ENCODE data around the gene FBN2. TPM values are rescaled to one million over a fixed set of nuclear protein-coding genes. Genes with fewer than 3 reads are reported as not detected.

Gene FBN2
- total RNA-seq, 1 experiment from 2014 or later: 0.08 TPM

GRCh38 chr5:128478386-128479368 is 59.4 kb downstream of the FBN2 start:
- POLR2A ChIA-PET: no interaction called here
- Histone ChIP-seq H3K27ac (ENCODE audit: low read length) (no peak overlapping the region), H3K4me3 (ENCODE audit: low read depth in 2 of 2, low read length in 2 of 2) (no peak overlapping the region), H3K27me3 (ENCODE audit: control insufficient read depth, insufficient read depth, low read length) (no peaks in the 10 kb centered on the region), H3K36me3 (ENCODE audit: control insufficient read depth, insufficient read depth, low read length) (no peaks in the 10 kb centered on the region), H3K4me1 (ENCODE audit: control insufficient read depth, insufficient read depth, low read length) (no peaks in the 10 kb centered on the region), H3K9me3 (ENCODE audit: control insufficient read depth, insufficient read depth, low read depth, low read length) (no peaks in the 10 kb centered on the region)
- DNase-seq (ENCODE audit: low read depth, low spot score) (no peak), ATAC-seq (no peak)
- TF ChIP-seq TCF7L2 (IDR thresholded peaks at IDR 0.05; ENCODE audit: low read depth, low read length): no peak
- TF ChIP-seq SIN3A (IDR thresholded peaks at IDR 0.05; ENCODE audit: borderline replicate concordance, insufficient read depth, low read depth, low read length): no peak
- TF ChIP-seq CTCF (IDR thresholded peaks at IDR 0.05): no peak
- no peak for TF ChIP-seq REST (IDR thresholded peaks at IDR 0.05; ENCODE audit: insufficient read depth in 1 of 2, low read depth in 2 of 2, low read length in 1 of 2)
- no peak for TF ChIP-seq POLR2AphosphoS5 (IDR thresholded peaks at IDR 0.05; ENCODE audit: low read depth, low read length)
- BruUV-seq (replicated peaks): no TSS peak
- CTCF ChIA-PET: no interaction called here
- intact Hi-C loops (cut with micrococcal nuclease; ENCODE audit: unreplicated experiment) (no loop called here), in situ Hi-C loops (cut with HindIII; ENCODE audit: low pct_unique_long_range_greater_than_20kb, low sequenced_read_pairs) (no loop called here)

GRCh38 chr5:128477944-128478343 is 60.1 kb downstream of the FBN2 start:
- TF ChIP-seq REST (IDR thresholded peaks at IDR 0.05; ENCODE audit: insufficient read depth in 1 of 2, low read depth in 2 of 2, low read length in 1 of 2): no peak
- TF ChIP-seq POLR2AphosphoS5 (IDR thresholded peaks at IDR 0.05; ENCODE audit: low read depth, low read length): no peak
- no peak for TF ChIP-seq TCF7L2 (IDR thresholded peaks at IDR 0.05; ENCODE audit: low read depth, low read length)
- TF ChIP-seq SIN3A (IDR thresholded peaks at IDR 0.05; ENCODE audit: borderline replicate concordance, insufficient read depth, low read depth, low read length): no peak
- TF ChIP-seq CTCF (IDR thresholded peaks at IDR 0.05): no peak
- Histone ChIP-seq H3K4me1 (ENCODE audit: control insufficient read depth, insufficient read depth, low read length) (no peaks in the 10 kb centered on the region), H3K27me3 (ENCODE audit: control insufficient read depth, insufficient read depth, low read length) (no peaks in the 10 kb centered on the region), H3K27ac (ENCODE audit: low read length) (no peak overlapping the region), H3K9me3 (ENCODE audit: control insufficient read depth, insufficient read depth, low read depth, low read length) (no peaks in the 10 kb centered on the region), H3K36me3 (ENCODE audit: control insufficient read depth, insufficient read depth, low read length) (no peaks in the 10 kb centered on the region), H3K4me3 (ENCODE audit: low read depth in 2 of 2, low read length in 2 of 2) (no peak overlapping the region)
- DNase-seq (ENCODE audit: low read depth, low spot score): no peak
- no TSS peak for BruUV-seq (replicated peaks)
- CTCF ChIA-PET: no interaction called here
- intact Hi-C loops (cut with micrococcal nuclease; ENCODE audit: unreplicated experiment): no loop called here
- POLR2A ChIA-PET: no interaction called here
- in situ Hi-C loops (cut with HindIII; ENCODE audit: low pct_unique_long_range_greater_than_20kb, low sequenced_read_pairs): no loop called here
- ATAC-seq: no peak
